Measurements from ENCODE around the gene FHIT. TPM values are rescaled to one million over a fixed set of nuclear protein-coding genes. Genes with fewer than 3 reads are reported as not detected.

The FHIT gene
- total and polyA plus RNA-seq, 4 donors = 2.1 to 14.7 (median 6.6) TPM

GRCh38 chr3:60033901-60034453 is 1217.3 kb downstream of the FHIT start:
- no peaks in the 10 kb centered on the region for H3K36me3 ChIP-seq (ENCODE audit: control insufficient read depth in 4 of 4, insufficient read depth in 3 of 4, low read depth in 1 of 4, low read length in 3 of 4)
- no peak for TF ChIP-seq SP1 (IDR thresholded peaks at IDR 0.05)
- TF ChIP-seq GABPA (IDR thresholded peaks at IDR 0.05 in 1 of 2, conservative IDR thresholded peaks at IDR 0.05 in 1 of 2) = no peak
- TF ChIP-seq YY1 (IDR thresholded peaks at IDR 0.05) = no peak
- TF ChIP-seq ZBTB33 (IDR thresholded peaks at IDR 0.05) = no peak
- TF ChIP-seq HNF4A (conservative IDR thresholded peaks at IDR 0.05) = no peak

GRCh38 chr3:60030982-60031381 is 1220.3 kb downstream of the FHIT start:
- no peaks in the 10 kb centered on the region for H3K4me1 ChIP-seq (ENCODE audit: control insufficient read depth in 4 of 4, insufficient read depth in 4 of 4, low read length in 3 of 4)
- H3K9ac ChIP-seq (ENCODE audit: low read depth in 1 of 2, low read length in 2 of 2) = no peak overlapping the region
- no peaks in the 10 kb centered on the region for H3K9me3 ChIP-seq (ENCODE audit: control insufficient read depth in 4 of 4, low read length in 3 of 4)
- WGBS = 90% methylated on average over 1 of the region's 1 CpG
- no peak overlapping the region for H3K27ac ChIP-seq (ENCODE audit: low read depth in 1 of 2, low read length in 2 of 2)
- no peaks in the 10 kb centered on the region for H3K36me3 ChIP-seq (ENCODE audit: control insufficient read depth in 4 of 4, insufficient read depth in 3 of 4, low read depth in 1 of 4, low read length in 3 of 4)
- no peaks in the 10 kb centered on the region for H3K27me3 ChIP-seq (ENCODE audit: control insufficient read depth in 4 of 4, insufficient read depth in 4 of 4, low read length in 3 of 4)
- H3K4me3 ChIP-seq (ENCODE audit: low read depth in 1 of 3, low read length in 3 of 3) = no peak overlapping the region
- no peak for TF ChIP-seq FOXA2 (IDR thresholded peaks at IDR 0.05)
- no peak for DNase-seq (ENCODE audit: low spot score)

More at GRCh38 chr3:60033901-60034453, 1217.3 kb downstream of the FHIT start:
- Histone ChIP-seq H3K27me3 (ENCODE audit: control insufficient read depth in 4 of 4, insufficient read depth in 4 of 4, low read length in 3 of 4) (no peaks in the 10 kb centered on the region), H3K9me3 (ENCODE audit: control insufficient read depth in 4 of 4, low read length in 3 of 4) (no peaks in the 10 kb centered on the region), H3K4me3 (ENCODE audit: low read depth in 1 of 3, low read length in 3 of 3) (no peak overlapping the region), H3K27ac (ENCODE audit: low read depth in 1 of 2, low read length in 2 of 2) (no peak overlapping the region), H3K9ac (ENCODE audit: low read depth in 1 of 2, low read length in 2 of 2) (no peak overlapping the region), H3K4me1 (ENCODE audit: control insufficient read depth in 4 of 4, insufficient read depth in 4 of 4, low read length in 3 of 4) (no peaks in the 10 kb centered on the region)
- WGBS = 83% methylated on average over 3 of the region's 3 CpGs
- no peak for DNase-seq (ENCODE audit: low spot score)

- Histone ChIP-seq H3K4me1 (ENCODE audit: control insufficient read depth in 4 of 4, insufficient read depth in 4 of 4, low read length in 3 of 4) (no peaks in the 10 kb centered on the region), H3K27ac (ENCODE audit: low read depth in 1 of 2, low read length in 2 of 2) (no peak overlapping the region), H3K4me3 (ENCODE audit: low read depth in 1 of 3, low read length in 3 of 3) (no peak overlapping the region), H3K27me3 (ENCODE audit: control insufficient read depth in 4 of 4, insufficient read depth in 4 of 4, low read length in 3 of 4) (no peaks in the 10 kb centered on the region), H3K9ac (ENCODE audit: low read depth in 1 of 2, low read length in 2 of 2) (no peak overlapping the region), H3K9me3 (ENCODE audit: control insufficient read depth in 4 of 4, low read length in 3 of 4) (no peaks in the 10 kb centered on the region), H3K36me3 (ENCODE audit: control insufficient read depth in 4 of 4, insufficient read depth in 3 of 4, low read depth in 1 of 4, low read length in 3 of 4) (no peaks in the 10 kb centered on the region)
- TF ChIP-seq REST (IDR thresholded peaks at IDR 0.05) = no peak
- no peak for TF ChIP-seq ZBTB33 (IDR thresholded peaks at IDR 0.05)
- no peak for TF ChIP-seq FOXA2 (IDR thresholded peaks at IDR 0.05)
- DNase-seq (ENCODE audit: low spot score) = no peak
- 93% methylated on average over 2 of the region's 2 CpGs for WGBS
These were observed 1223.0 kb downstream of the FHIT start for GRCh38 chr3:60028233-60028632.

Data from liver (tissue), 9 donors.